ENCODE data around the gene TSR1. TPM values are rescaled to one million over a fixed set of nuclear protein-coding genes. Genes with fewer than 3 reads are reported as not detected.
A peak's percentile ranks its signal among the peaks of the same experiment; 100 is the strongest.

Gene TSR1
- total RNA-seq, 6 experiments from 2014 or later: 35.9 to 43.2 (median 37.6) TPM

- Mint-ChIP-seq H3K4me3 (no peak overlapping the region), H3K27ac (no peak overlapping the region), H3K27me3 (ENCODE audit: insufficient read depth) (no peaks in the 10 kb centered on the region; the same call in 1 of the 2 replicates), H3K4me1 (ENCODE audit: low read depth) (no peaks in the 10 kb centered on the region), H3K9me3 (no peaks in the 10 kb centered on the region), H3K36me3 (ENCODE audit: low read depth) (0 out of 2 replicates have a peak, but pooled peaks cover 4% of the 10 kb centered on the region)
- TF ChIP-seq CTCF (IDR thresholded peaks at IDR 0.05): no peak
- DNase-seq: no peak
Observed at GRCh38 chr17:2368359-2368758, 32.1 kb upstream of the TSR1 start.

GRCh38 chr17:2366747-2367494 lies 30.7 kb upstream of the TSR1 start:
- H3K27ac Mint-ChIP-seq: no peak overlapping the region
- TF ChIP-seq CTCF (IDR thresholded peaks at IDR 0.05): peak; percentile 28; the same call in 1 of the 2 replicates

GRCh38 chr17:2365132-2365531 lies 28.9 kb upstream of the TSR1 start:
- Mint-ChIP-seq H3K27me3 (ENCODE audit: insufficient read depth) (no peaks in the 10 kb centered on the region; the same call in 1 of the 2 replicates), H3K9me3 (no peaks in the 10 kb centered on the region), H3K36me3 (ENCODE audit: low read depth) (peaks cover 6% of the 10 kb centered on the region), H3K27ac (no peak overlapping the region), H3K4me3 (no peak overlapping the region), H3K4me1 (ENCODE audit: low read depth) (peaks cover 9% of the 10 kb centered on the region; the same call in 1 of the 2 replicates)
- TF ChIP-seq CTCF (IDR thresholded peaks at IDR 0.05): no peak
- no peak for DNase-seq

More at GRCh38 chr17:2366747-2367494, 30.7 kb upstream of the TSR1 start:
- Mint-ChIP-seq H3K4me1 (ENCODE audit: low read depth) (no peaks in the 10 kb centered on the region), H3K9me3 (no peaks in the 10 kb centered on the region), H3K4me3 (no peak overlapping the region), H3K27me3 (ENCODE audit: insufficient read depth) (no peaks in the 10 kb centered on the region; the same call in 1 of the 2 replicates), H3K36me3 (ENCODE audit: low read depth) (peaks cover 9% of the 10 kb centered on the region)
- no peak for DNase-seq

GRCh38 chr17:2364763-2365116 lies 28.5 kb upstream of the TSR1 start:
- peaks cover 12% of the 10 kb centered on the region for H3K4me1 Mint-ChIP-seq (ENCODE audit: low read depth)

More at GRCh38 chr17:2364763-2365116, 28.5 kb upstream of the TSR1 start:
- no peaks in the 10 kb centered on the region; the same call in 1 of the 2 replicates for H3K27me3 Mint-ChIP-seq (ENCODE audit: insufficient read depth)
- no peak for TF ChIP-seq CTCF (IDR thresholded peaks at IDR 0.05)
- H3K9me3 Mint-ChIP-seq: no peaks in the 10 kb centered on the region
- H3K27ac Mint-ChIP-seq: no peak overlapping the region
- H3K36me3 Mint-ChIP-seq (ENCODE audit: low read depth): peaks cover 5% of the 10 kb centered on the region
- H3K4me3 Mint-ChIP-seq: no peak overlapping the region
- no peak for DNase-seq
